ENCODE data around the gene BSG. TPM values are rescaled to one million over a fixed set of nuclear protein-coding genes. Genes with fewer than 3 reads are reported as not detected.

Gene BSG
- total and polyA plus RNA-seq, 8 donors, result 259 to 457 (median 328) TPM

GRCh38 chr19:577439-578392 lies 5.3 kb downstream of the BSG start:
- TF ChIP-seq CTCF (IDR thresholded peaks at IDR 0.05), result no peak
- no peak overlapping the region for H3K4me3 ChIP-seq
- H3K27ac ChIP-seq, result no peak overlapping the region
- H3K36me3 ChIP-seq, result peaks cover 0 to 53% of the 10 kb centered on the region in 2 donors
- peaks cover 16 to 39% of the 10 kb centered on the region in 2 donors for H3K4me1 ChIP-seq
- ATAC-seq (no peak), DNase-seq (peak in 1 of 4 donors; percentile 73)
- intact Hi-C loops (cut with DNase I), result no loop called here
- H3K27me3 ChIP-seq, result no peaks in the 10 kb centered on the region
- H3K9me3 ChIP-seq, result no peaks in the 10 kb centered on the region

- peaks cover 0 to 62% of the 10 kb centered on the region in 2 donors for H3K36me3 ChIP-seq
- no peak overlapping the region for H3K27ac ChIP-seq
- no peak overlapping the region for H3K4me3 ChIP-seq
- no peak for TF ChIP-seq CTCF (IDR thresholded peaks at IDR 0.05)
- intact Hi-C loops (cut with DNase I), result no loop called here
- H3K27me3 ChIP-seq, result peaks cover 0 to 2% of the 10 kb centered on the region in 2 donors
- peaks cover 11 to 30% of the 10 kb centered on the region in 2 donors for H3K4me1 ChIP-seq
- ATAC-seq, result no peak
- no peaks in the 10 kb centered on the region for H3K9me3 ChIP-seq
- peak in 1 of 4 donors; percentile 68 for DNase-seq
These were observed 6.9 kb downstream of the BSG start for GRCh38 chr19:579111-579841.

DNA sequence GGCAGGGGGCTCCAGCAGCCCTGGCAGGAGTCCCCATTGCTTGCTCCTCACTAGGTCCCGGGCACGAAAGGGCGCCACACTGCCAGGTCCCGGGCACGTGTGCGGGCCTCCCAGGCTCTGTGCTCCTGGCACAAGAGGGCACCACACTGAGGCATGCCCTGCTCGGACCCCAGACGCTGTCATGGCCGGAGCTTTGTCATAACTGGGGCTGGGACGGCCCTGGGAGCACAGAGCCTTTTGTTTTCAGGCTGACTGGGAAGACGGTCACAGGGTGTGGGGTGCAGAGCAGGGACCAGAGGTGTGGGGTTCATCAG lies 7.4 kb downstream of the BSG start:
- intact Hi-C loops (cut with DNase I), result no loop called here
- H3K36me3 ChIP-seq, result peaks cover 0 to 62% of the 10 kb centered on the region in 2 donors
- no peak for TF ChIP-seq CTCF (IDR thresholded peaks at IDR 0.05)
- ATAC-seq, result no peak
- H3K27me3 ChIP-seq, result peaks cover 0 to 7% of the 10 kb centered on the region in 2 donors
- DNase-seq, result peak in 1 of 4 donors; percentile 55
- no peaks in the 10 kb centered on the region for H3K9me3 ChIP-seq
- no peak overlapping the region for H3K4me3 ChIP-seq
- H3K4me1 ChIP-seq, result peaks cover 11 to 28% of the 10 kb centered on the region in 2 donors
- no peak overlapping the region for H3K27ac ChIP-seq

- peak in 1 of 4 donors; percentile 77 for DNase-seq
- Histone ChIP-seq H3K27me3 (peaks cover 0 to 12% of the 10 kb centered on the region in 2 donors), H3K27ac (no peak overlapping the region), H3K9me3 (no peaks in the 10 kb centered on the region), H3K4me1 (peaks cover 8 to 23% of the 10 kb centered on the region in 2 donors), H3K36me3 (peaks cover 0 to 62% of the 10 kb centered on the region in 2 donors), H3K4me3 (no peak overlapping the region)
- no peak for TF ChIP-seq CTCF (IDR thresholded peaks at IDR 0.05)
- intact Hi-C loops (cut with DNase I), result no loop called here
- no peak for ATAC-seq
These were observed 8.0 kb downstream of the BSG start for GRCh38 chr19:580274-580835.
